ENCODE data around the gene N4BP2L1.

GRCh38 chr13:32425158-32425557 is 2.8 kb downstream of the N4BP2L1 start:
- TF ChIP-seq CTCF (IDR thresholded peaks at IDR 0.05; ENCODE audit: low read depth, low read length, missing input control) (no peak), YY1 (IDR thresholded peaks at IDR 0.05) (no peak), RAD21 (IDR thresholded peaks at IDR 0.05) (no peak)
